Measurements from ENCODE around the gene SPDYE4. TPM values are rescaled to one million over a fixed set of nuclear protein-coding genes. Genes with fewer than 3 reads are reported as not detected.

The SPDYE4 gene
- total RNA-seq, 4 donors from 2014 or later: not detected

- Histone ChIP-seq H3K4me1 (peaks cover 0 to 10% of the 10 kb centered on the region in 2 donors), H3K4me3 (no peak overlapping the region), H3K9me3 (no peaks in the 10 kb centered on the region), H3K27ac (no peak overlapping the region), H3K36me3 (no peaks in the 10 kb centered on the region), H3K27me3 (peaks cover 0 to 5% (median under 1%) of the 10 kb centered on the region in 3 donors)
- in situ Hi-C loops (cut with MboI; ENCODE audit: low sequenced_read_pairs in 4 of 4) (loop anchor here in 3 of 4 donors (10.0 to 25.0 kb wide), 3 partner anchors 157 to 329 kb away; no protein-coding TSS in a partner anchor), intact Hi-C loops (cut with DNase I; ENCODE audit: low total_unique reads) (loop anchor here (10.0 kb wide), 1 partner anchor 169 kb away; no protein-coding TSS in a partner anchor)
- TF ChIP-seq POLR2A (IDR thresholded peaks at IDR 0.05): no peak
- TF ChIP-seq CTCF (IDR thresholded peaks at IDR 0.05 in 4 of 5, conservative IDR thresholded peaks at IDR 0.05 in 1 of 5): no peak
- ATAC-seq (no peak), DNase-seq (no peak)
Observed at GRCh38 chr17:8744086-8744785, 14.1 kb downstream of the SPDYE4 start.

GRCh38 chr17:8742819-8743218, 15.5 kb downstream of the SPDYE4 start:
- intact Hi-C loops (cut with DNase I; ENCODE audit: low total_unique reads) (loop anchor here (10.0 kb wide), 1 partner anchor 168 kb away; no protein-coding TSS in a partner anchor), in situ Hi-C loops (cut with MboI; ENCODE audit: low sequenced_read_pairs in 4 of 4) (loop anchor here in 3 of 4 donors (10.0 to 25.0 kb wide), 3 partner anchors 156 to 328 kb away; no protein-coding TSS in a partner anchor)
- Histone ChIP-seq H3K9me3 (no peaks in the 10 kb centered on the region), H3K27ac (no peak overlapping the region), H3K4me1 (peaks cover 0 to 10% of the 10 kb centered on the region in 2 donors), H3K27me3 (peaks cover 0 to 5% (median 2%) of the 10 kb centered on the region in 3 donors), H3K36me3 (no peaks in the 10 kb centered on the region), H3K4me3 (no peak overlapping the region)
- ATAC-seq (no peak), DNase-seq (no peak)
- TF ChIP-seq POLR2A (IDR thresholded peaks at IDR 0.05): no peak
- TF ChIP-seq CTCF (IDR thresholded peaks at IDR 0.05 in 4 of 5, conservative IDR thresholded peaks at IDR 0.05 in 1 of 5): no peak

- intact Hi-C loops (cut with DNase I; ENCODE audit: low total_unique reads) (loop anchor here (10.0 kb wide), 1 partner anchor 167 kb away; no protein-coding TSS in a partner anchor), in situ Hi-C loops (cut with MboI; ENCODE audit: low sequenced_read_pairs in 4 of 4) (loop anchor here in 3 of 4 donors (10.0 to 25.0 kb wide), 3 partner anchors 155 to 327 kb away; no protein-coding TSS in a partner anchor)
- Histone ChIP-seq H3K4me1 (peaks cover 0 to 10% of the 10 kb centered on the region in 2 donors), H3K4me3 (no peak overlapping the region), H3K9me3 (no peaks in the 10 kb centered on the region), H3K27ac (no peak overlapping the region), H3K36me3 (no peaks in the 10 kb centered on the region), H3K27me3 (peaks cover 0 to 5% (median 2%) of the 10 kb centered on the region in 3 donors)
- TF ChIP-seq POLR2A (IDR thresholded peaks at IDR 0.05) (no peak), CTCF (IDR thresholded peaks at IDR 0.05 in 4 of 5, conservative IDR thresholded peaks at IDR 0.05 in 1 of 5) (no peak)
- ATAC-seq (no peak), DNase-seq (no peak)
Observed at GRCh38 chr17:8742274-8742673, 16.1 kb downstream of the SPDYE4 start.

GRCh38 chr17:8741771-8742170, 16.6 kb downstream of the SPDYE4 start:
- ATAC-seq (no peak), DNase-seq (no peak)
- TF ChIP-seq POLR2A (IDR thresholded peaks at IDR 0.05) (no peak), CTCF (IDR thresholded peaks at IDR 0.05 in 4 of 5, conservative IDR thresholded peaks at IDR 0.05 in 1 of 5) (no peak)
- intact Hi-C loops (cut with DNase I; ENCODE audit: low total_unique reads): loop anchor here (10.0 kb wide), 1 partner anchor 167 kb away; no protein-coding TSS in a partner anchor
- in situ Hi-C loops (cut with MboI; ENCODE audit: low sequenced_read_pairs in 4 of 4): loop anchor here in 3 of 4 donors (10.0 to 25.0 kb wide), 3 partner anchors 154 to 327 kb away; no protein-coding TSS in a partner anchor
- H3K27me3 ChIP-seq: peaks cover 0 to 5% (median 2%) of the 10 kb centered on the region in 3 donors
- H3K9me3 ChIP-seq: no peaks in the 10 kb centered on the region
- peaks cover 0 to 10% of the 10 kb centered on the region in 2 donors for H3K4me1 ChIP-seq
- no peaks in the 10 kb centered on the region for H3K36me3 ChIP-seq
- H3K4me3 ChIP-seq: no peak overlapping the region
- no peak overlapping the region for H3K27ac ChIP-seq
